Activated CD4-positive, alpha-beta T cell treated with anti-CD3 and anti-CD28 coated beads, Interleukin-2, amount 50 U/mL, for 1 hour (primary cell): ENCODE measurements around the gene HLA-DQB2.
"Not testable (repeated sequence)": the region's sequence is repeated elsewhere in the genome, so short reads cannot be mapped to it uniquely, and the experiment has no call there.

Experiments
- DNase-seq: peaks from one replicate; pipeline ENCODE4 v3.0.0-alpha.2; 2020

HLA-DQB2 gene

DNA sequence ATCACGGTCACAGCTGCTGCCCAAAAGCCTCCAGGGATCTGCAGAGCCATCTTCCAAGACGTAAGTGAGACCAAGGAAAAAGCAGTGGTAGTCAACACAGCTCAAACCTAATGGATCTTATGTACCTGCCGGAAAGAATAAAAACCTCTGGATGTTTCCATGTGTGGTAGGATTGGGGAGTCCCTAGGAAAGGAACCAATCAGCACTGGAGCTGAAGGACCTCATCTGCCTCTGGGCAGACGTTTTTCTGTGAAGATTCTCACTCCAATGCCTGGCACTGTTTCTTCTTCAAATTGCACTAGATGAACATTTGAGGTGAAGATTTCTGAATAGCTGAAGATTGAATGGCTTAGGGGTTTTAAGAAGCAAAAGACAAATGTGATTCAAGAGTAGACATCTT lies at the start of gene HLA-DQB2:
Gene HLA-DQB2, minus strand, starts transcription at position 112 of the 400 bp plus-strand sequence. Its CDS starts 62 bp downstream, at position 50.
- DNase-seq = no peak

DNA sequence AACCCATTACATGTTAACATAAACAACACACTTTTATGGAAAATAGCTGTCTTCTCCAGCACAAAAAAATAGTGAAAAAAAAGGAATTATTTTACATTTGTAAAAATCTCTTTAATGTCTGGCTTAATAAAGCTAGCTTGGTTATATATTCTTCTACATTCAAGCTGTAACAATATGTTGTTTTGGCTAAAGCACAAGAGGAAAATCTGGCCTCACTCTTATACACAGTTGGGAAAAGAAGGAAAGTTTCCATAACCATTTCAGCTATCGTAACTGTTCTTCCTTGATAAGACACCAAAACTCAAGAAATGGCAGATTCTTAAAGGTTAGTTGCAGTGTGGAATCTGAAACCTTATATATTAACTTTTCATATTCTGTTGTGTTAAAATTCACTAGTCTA lies 45.8 kb upstream of the HLA-DQB2 start:
- no peak for DNase-seq

DNA sequence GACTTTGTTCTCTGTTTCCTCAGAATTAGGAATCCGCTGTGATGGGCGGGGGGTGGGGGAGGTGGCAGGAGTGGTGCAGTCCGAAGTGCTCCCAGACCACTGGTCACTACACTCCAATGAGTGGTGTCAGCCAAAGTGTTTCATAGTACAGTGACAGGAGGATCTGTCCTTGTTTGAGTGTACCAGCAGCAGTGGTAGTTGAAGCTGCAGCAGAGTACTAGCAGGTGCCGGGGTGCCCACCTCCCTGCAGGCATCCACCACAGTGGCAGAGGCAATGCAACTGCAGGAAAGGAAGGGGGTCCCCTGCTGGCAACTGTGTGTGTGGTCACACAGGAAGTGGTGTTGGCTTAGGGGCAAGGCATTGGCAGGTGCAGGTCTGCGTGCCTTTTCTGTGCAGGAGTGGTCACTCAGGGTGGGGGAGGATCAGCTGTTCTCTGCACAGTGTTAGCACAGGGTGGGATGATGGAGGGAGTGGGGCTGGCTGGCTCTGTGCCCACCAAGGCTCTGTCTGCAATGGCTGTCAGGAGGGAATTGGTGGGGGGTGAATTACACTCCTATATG lies 43.8 kb upstream of the HLA-DQB2 start:
- no peak for DNase-seq

DNA sequence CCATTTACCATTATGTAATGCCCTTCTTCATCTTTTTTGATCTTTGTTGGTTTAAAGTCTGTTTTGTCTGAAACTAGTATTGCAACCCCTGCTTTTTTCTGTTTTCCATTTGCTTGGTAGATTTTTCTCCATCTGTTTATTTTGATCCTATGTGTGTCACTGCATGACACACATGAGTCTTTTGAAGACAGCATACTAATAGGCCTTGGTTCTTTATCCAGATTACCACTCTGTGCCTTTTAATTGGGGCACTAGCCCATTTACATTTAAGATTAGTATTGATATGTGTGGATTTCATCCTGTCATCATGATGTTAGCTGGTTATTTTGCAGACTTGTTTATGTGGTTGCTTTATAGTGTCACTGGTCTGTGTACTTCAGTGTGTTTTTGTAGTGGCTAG lies 42.1 kb upstream of the HLA-DQB2 start:
- DNase-seq = not testable (repeated sequence)

DNA sequence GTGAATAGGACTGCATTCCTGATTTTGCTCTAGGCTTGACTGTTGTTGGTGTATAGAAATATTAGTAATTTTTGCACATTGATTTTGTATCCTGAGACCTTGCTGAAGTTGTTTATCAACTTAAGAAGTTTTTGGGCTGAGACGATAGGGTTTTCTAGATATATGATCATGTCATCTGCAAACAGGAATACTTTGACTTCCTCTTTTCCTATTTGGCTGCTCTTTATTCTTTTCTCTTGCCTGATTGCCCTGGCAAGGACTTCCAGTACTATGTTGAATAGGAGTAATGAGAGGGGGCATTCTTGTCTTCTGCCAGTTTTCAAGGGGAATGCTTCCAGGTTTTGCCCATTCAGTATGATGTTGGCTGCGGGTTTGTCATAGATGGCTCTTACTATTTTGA lies 40.1 kb upstream of the HLA-DQB2 start:
- no peak for DNase-seq

DNA sequence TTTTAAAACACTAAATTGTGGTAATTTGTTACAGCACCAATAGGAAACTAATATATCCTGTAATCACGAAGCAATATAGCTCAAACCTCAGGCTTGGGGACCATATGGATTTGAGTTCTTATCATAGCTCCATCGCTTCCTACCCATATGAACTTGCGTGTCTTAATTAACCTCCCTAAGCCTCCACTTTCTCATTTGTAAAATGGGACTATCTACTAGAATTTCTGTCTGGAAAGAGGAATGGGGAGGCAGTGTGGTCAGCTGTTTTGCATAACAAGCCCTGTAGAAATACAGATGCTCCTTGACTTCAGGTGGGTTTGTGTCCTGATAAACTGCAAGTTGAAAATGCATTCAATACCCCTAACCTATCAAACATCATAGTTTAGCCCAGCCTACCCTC lies 36.4 kb upstream of the HLA-DQB2 start:
- no peak for DNase-seq

DNA sequence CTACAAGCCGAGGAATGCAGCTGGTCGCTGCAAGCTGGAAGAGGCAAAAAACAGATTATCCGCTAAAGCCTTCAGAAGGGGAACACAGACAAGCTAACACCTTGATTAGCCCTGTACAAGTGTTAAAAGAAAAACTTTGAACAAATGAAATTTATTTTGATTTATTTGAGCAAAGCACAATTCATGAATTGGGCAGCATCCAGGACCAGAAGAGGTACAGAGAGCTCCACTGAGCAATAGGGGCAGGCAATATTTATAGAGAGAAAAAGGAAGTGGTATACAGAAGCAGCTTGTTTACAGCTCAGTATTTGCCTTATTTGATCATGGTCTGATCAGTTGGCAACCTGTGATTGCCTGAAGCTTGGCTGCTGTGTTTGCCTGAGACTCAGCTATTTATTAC lies 35.8 kb upstream of the HLA-DQB2 start:
- DNase-seq = no peak

DNA sequence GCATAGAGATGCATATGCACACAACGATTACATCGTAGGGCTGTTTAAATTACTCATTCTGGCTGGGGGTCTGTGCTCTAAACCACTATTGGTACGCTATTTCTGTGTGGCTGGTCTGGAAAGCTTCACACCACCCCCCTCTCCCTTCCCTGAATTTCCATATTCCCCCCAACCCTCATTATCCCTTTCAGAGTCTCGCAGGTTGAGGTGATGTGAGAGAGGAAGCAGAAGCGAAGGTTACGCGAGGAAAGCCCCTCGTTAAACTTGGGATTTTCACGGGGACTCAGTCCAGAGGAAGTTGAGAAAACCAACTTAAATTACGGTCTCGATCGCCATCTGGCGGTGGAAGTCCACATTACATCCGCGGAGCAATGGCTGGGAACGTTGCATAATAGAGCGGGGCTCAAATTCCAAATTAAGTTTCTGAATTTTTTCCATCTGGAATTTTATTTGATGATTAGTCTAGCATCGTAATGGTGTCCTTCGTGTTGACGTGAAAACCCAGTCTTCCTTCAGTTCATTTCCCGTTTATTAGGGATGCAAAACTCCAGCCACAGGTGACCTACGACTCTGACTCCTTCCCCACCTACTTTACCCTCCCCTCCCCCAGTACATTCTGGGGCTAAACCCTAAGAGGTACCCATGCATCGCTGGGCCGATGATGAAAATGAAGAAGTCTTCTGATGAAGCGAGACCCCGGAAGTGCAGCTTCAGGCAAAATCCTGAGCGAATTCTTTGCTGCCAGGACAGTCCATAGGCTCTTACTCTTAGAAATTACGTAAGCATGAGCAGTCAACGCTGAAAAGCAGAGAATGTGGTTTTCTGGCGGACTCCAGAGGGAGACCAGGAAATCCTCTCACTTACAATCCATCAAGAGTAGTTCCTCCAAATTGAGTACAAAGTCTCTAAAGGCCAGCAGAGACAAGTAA lies 33.8 kb upstream of the HLA-DQB2 start:
- peak; percentile 80 for DNase-seq

DNA sequence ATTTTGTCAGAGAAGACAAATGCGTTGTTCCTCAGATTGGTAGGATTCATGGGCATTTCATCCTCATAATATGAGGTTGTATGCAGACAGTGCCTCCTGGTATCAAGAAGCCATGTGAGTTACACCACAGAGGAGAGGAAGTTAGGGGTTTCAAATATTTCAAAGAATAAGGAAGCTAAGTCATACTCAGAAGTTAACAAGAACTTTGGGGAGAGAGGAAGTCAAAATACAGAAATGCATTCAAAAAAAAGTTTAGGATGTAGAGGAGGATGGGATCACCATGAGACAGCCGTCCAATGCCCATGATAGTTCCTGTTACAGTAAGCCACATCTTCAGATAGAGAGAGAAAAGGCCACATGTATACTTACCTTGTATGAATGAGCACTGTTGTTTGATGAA lies 31.2 kb upstream of the HLA-DQB2 start:
- no peak for DNase-seq

DNA sequence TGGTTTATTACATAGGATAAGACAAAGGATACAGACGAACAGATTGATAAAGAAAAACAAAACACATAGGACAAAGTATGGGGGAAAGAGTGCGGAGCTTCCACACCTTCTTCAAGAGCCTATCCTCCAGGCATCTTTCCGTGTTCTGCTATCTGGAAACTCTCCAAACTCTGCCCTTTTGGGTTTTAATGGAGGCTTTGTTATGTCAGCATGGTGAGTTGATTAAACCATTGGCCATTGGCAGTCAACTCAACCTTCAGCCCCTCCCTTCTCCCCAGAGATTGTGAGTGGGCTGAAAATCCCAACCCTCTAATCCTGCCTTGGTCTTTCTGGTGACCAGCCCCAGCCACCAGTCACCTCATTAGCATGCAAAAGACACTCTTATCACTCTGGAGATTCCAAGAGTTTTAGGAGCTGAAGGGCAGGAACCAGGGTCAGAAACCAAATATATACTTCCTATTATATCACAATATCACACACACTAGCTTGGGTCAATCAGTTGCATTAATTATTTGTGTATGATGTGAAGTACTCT lies 29.6 kb upstream of the HLA-DQB2 start:
- DNase-seq = no peak

DNA sequence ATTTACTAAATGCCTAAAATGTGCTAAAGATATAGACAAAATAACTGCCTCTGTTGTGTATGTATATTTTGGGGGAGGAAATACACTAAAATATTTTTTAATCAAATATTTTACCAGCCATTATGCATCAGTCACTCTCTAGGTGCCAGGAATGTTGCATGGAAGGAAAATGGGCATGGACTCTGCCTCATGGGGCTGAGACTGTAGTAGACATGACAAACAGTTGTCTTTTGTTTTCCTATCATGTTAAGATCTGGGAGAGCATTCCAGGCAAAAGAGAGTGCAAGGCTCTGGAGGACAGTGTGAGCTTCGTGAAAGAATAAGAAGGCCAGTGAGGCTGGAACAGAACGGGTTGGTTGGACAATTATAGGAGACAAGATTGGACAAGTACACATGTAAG lies 27.0 kb upstream of the HLA-DQB2 start:
- DNase-seq = no peak

DNA sequence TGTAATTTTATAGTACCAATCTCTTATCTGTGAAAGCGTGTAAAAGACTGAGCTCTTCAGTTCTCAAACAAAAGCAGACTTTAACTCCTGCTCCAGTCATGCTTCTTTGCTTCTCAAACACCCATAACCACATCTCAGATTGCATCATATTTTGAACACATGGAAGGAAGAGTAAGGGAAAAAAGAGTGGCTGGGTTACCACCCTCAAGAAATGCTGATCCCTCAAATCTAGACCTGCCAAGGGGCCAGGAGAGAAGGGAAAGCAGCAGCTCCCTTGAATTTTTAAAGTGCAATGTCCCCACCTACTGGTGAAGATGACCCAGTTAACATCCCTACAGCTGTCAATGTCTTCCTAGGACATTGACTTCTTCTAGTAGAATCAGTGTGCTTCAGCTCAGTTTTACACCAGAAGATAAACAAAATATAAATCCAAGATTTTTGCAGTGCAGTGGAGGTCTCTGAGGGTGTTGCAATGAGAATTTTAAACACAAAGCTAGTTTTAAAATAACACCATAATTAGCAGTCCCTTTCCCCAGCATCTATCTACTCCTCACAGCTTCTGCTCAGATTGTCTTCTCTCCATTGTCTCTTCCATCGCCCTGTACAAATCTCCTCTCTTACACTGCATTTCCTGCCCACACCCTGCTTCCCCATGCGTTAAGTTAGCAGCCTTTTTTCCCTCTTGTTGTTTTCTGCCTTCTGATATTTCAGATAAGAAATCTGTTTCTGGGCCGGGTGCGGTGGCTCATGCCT lies 22.6 kb upstream of the HLA-DQB2 start:
- peak; percentile 13 for DNase-seq

DNA sequence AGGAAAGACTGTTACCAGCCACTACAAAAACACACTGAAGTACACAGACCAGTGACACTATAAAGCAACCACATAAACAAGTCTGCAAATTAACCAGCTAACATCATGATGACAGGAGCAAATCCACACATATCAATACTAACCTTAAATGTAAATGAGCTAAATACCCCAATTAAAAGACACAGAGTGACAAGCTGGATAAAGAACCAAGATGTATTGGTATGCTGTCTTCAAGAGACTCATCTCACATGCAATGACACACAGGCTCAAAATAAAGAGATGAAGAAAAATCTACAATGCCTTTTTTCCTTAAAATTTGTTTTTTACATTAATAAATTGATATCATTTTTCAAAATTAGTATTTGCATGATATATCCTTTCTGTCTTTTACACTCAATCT lies 19.6 kb upstream of the HLA-DQB2 start:
- DNase-seq = not testable (repeated sequence)

DNA sequence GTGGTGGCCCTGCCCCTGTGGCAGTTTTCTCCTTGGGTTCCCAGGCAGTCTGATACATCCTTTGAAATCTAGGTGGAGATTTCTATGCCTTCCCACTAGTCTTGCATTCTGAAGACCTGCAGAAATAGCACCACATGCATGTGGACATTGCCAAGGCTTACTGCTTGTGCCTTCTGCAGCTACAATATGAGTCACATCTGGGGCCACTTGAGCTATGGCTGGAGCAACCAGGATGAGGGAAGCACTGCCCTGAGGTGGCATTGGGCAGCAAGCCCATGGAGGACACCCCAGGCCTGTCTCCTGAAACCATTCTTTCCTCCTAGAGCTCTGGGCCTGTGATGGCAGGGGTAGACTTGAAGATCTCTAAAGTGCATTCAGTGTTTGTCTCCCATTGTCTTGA lies 15.7 kb upstream of the HLA-DQB2 start:
- no peak for DNase-seq

DNA sequence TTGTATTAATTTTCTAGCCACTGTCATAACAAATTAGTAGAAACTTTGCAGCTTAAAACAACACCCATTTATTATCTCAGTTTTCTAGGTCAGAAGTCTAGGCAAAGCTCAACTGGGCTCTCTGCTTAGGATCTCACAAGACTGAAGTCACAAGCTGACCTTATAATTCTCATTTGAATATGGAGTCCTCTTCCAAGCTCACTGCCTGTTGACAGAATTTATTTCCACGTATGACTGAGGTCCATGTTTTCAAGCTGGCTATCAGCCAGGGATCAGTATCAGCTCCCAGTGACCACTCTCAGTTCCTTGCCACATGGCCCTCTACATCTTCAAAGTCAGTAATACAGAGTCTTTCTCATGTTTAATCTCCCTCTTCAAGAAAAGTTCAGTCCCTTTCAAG lies 11.7 kb upstream of the HLA-DQB2 start:
- DNase-seq = no peak

DNA sequence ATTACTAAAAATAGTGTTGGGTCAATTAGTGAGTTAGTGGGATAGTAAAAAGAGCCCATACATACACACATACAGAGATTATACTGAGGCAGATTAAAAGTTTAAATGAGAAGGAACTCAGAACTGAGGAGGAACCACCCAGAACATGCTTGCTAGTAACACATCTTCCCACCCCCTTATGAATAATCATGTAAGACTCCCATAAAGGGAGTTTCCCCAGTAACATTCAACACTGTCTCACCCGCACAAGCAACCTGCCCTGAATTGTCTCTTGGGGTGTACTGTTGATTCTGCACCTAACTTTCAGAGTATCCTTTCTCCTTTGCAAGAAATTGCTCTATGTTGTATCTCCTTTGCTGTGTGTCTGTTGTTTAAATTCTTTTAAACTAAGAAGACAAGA lies 11.1 kb upstream of the HLA-DQB2 start:
- no peak for DNase-seq

DNA sequence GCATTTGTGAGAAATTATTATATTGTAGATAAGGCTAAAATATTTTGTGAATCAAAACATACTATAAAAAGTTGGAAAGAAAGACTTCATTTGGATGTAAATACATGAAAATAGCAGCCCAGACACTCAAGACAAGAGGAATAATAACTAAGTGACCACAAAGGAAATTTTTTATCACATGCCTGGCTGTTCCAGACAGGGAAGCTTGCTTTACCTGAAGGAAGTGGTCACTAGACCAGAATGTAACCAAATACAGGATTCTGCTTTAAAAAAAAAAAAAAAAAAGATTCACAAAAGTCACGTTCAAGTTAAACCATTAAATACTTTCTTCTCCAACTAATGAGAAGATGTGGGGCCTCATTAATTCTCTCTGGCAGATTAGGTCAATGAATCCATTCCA lies 9.3 kb upstream of the HLA-DQB2 start:
- DNase-seq = no peak

DNA sequence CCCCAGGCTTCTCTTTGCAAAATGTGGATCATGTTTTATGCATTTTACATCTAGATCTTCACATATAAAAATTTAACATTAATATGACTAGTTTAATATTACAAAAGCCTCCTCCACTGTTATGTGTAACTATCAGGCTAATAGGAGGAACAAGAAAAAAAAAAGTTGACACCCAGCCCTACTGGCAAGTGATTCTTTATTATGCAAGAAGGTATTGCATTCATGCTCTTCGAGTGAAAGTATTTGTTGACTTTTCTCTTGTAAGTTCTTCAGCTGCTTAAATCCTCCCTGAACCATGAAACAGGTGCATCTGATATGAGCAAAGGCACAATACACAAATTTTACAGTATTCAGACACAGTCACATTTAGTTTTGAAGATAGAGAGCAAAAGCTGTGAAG lies 716 bp upstream of the HLA-DQB2 start:
- no peak for DNase-seq

DNA sequence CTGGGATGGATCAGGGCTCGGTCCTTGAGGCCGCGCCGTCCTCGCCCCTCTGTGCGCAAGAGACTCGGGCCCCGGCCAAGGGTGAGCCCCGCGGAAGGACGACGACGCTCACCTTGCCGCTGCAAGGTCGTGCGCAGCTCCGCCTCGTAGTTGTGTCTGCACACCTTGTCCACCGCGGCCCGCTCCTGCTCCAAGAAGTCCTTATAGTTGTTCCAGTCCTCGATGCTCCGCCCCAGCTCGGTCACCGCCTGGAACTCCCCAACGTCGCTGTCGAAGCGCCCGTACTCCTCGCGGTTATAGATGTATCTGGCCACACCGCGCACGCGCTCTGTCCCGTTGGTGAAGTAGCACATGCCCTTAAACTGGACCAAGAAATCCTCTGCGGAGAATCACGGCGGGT lies 1.8 kb downstream of the HLA-DQB2 start:
- no peak for DNase-seq

DNA sequence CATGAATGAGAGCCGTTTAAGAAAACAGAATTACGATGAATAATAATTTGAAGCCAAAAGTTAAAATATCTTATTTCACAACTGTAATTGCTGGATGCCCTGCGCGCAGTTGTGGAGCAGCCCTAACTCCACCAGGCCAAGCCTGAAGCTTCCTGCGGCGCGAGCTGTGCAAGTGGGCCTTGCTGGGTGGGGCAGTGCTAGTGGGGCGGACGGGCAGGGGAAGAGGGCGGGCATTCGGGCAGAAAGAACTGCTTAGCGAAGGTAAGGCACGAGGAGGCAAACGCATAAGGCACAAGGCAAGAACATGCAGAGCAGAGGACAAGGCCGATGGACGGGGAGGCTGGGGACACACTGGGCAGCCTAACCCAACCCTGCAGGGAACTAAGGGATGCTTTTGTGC lies 2.3 kb downstream of the HLA-DQB2 start:
- DNase-seq = no peak

DNA sequence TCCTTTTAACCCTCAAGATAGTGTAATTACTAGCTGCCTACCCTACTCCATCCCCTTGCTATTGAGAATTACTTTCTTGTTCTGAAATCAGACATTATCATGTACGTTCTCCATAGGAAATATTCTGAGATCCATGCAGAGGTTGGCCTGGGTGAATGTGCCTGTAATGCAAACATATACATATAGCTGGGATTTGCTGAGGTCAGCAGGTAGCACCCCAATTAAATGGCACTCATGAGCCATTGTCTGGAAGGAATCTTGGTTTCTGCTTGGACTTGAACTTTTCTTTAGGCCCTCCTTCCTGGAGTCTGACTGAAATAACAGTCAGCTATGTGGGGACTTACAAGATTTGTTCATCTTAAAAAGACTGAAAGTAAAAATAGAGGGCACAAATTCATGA lies 3.7 kb downstream of the HLA-DQB2 start:
- no peak for DNase-seq

DNA sequence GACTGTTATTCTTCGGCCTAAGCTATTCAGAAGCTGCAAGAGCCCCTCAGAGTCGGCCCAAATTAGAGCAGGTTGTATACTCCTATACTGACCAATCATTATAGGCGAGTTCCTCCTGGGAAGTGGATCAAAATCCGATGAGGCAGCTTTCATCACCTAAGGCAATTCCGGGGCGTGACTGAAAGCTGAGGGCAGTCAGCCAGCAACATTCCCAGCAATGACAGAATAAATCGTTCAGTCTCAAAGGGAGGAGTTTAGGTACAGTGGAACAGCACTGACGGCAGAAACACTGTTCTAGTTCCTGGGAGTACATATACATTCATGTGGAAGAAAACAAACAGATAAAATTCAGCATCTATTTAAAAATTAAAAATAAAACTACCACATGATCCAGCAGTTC lies 10.8 kb downstream of the HLA-DQB2 start:
- DNase-seq = no peak

DNA sequence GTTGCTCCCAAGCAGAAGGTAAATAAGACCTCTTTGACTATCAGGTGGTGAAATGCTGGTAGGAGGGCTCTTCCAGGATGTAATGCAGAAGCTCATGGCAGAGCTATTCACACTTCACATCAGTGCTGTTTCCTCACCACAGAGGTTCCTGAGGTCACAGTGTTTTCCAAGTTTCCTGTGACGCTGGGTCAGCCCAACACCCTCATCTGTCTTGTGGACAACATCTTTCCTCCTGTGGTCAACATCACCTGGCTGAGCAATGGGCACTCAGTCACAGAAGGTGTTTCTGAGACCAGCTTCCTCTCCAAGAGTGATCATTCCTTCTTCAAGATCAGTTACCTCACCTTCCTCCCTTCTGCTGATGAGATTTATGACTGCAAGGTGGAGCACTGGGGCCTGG lies 17.7 kb downstream of the HLA-DQB2 start:
- DNase-seq = not testable (repeated sequence)

DNA sequence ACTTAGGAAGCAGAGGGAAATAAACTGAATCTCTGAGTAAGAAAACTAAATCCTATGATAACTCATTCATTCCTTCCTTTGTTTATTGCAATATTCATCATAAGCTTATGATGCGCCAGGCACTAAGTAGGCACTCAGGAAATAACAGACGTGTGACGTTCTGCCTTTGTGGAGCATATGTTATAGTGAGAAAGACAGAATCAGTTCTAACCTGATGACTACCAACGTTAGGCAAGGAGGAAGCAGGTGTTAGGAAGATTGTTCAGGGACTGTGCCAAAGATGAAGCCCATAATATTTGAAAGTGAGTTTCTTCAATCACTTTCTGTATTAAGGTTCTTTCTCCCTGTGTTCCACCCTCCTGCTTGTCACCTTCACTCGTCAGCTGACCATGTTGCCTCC lies 18.6 kb downstream of the HLA-DQB2 start:
- DNase-seq = no peak
